RWPE1 (cell line): ENCODE measurements around the gene CCT7.

Source experiments
- CTCF ChIA-PET: fragments of 350-600 bp; sonication (Branson Sonifier 250); formaldehyde crosslinking; extraction: SDS; loops from one replicate; lab custom pipeline; 2021; lab: Yijun Ruan, JAX
- POLR2A ChIA-PET: fragments of 400-600 bp; formaldehyde crosslinking; extraction: SDS; loops from one replicate; lab custom pipeline; 2020; ENCODE audit warnings: antibody characterized with exemption; ENCODE audit not compliant: low non-redundant PET; lab: Yijun Ruan, JAX
- DNase-seq: peaks from one replicate; pipeline ENCODE4 v3.0.0; 2012; ENCODE audit warnings: low spot score
- H3K27ac ChIP-seq: fragments of 450-650 bp; 2 replicates; pipeline ENCODE4 v1.5.1; 2017
- CTCF ChIP-seq: fragments of 450-650 bp; conservative IDR thresholded peaks from 2 replicates; pipeline ENCODE4 v1.5.1; 2017; ENCODE audit warnings: low read depth, mild to moderate bottlenecking

The CCT7 gene

GRCh38 chr2:73283545-73284295 is 49.6 kb downstream of the CCT7 start:
- no peak for DNase-seq
- ChIA-PET CTCF (no interaction called here), POLR2A (no interaction called here)
- H3K27ac ChIP-seq: no peak overlapping the region
- no peak for TF ChIP-seq CTCF

GRCh38 chr2:73284296-73285158 is 50.4 kb downstream of the CCT7 start, which contains the start of gene FBXO41:
FBXO41 (minus strand) TSS chr2:73284478; CDS start chr2:73269630, 14,848 bp downstream.
- no peak within 1 kb of the TSS for H3K27ac ChIP-seq
- ChIA-PET CTCF (no interaction called here), POLR2A (interaction anchor here (0.6 kb wide), 1 partner anchor 17 kb away, joined by 4 read pairs; no protein-coding TSS in a partner anchor)
- no peak for TF ChIP-seq CTCF
- no peak for DNase-seq

GRCh38 chr2:73285159-73285739 is 51.1 kb downstream of the CCT7 start:
- CTCF ChIA-PET: no interaction called here
- DNase-seq: no peak
- no peak overlapping the region for H3K27ac ChIP-seq
- TF ChIP-seq CTCF: no peak
- POLR2A ChIA-PET: interaction anchor here (0.6 kb wide), 1 partner anchor 17 kb away, joined by 4 read pairs; no protein-coding TSS in a partner anchor

GRCh38 chr2:73286134-73286655 is 52.1 kb downstream of the CCT7 start:
- H3K27ac ChIP-seq: no peak overlapping the region
- no peak for TF ChIP-seq CTCF
- POLR2A ChIA-PET: no interaction called here
- DNase-seq: no peak
- CTCF ChIA-PET: no interaction called here

- ChIA-PET CTCF (interaction anchor here (1.4 kb wide), 1 partner anchor 21 kb away, joined by 5 read pairs; no protein-coding TSS in a partner anchor), POLR2A (no interaction called here)
- DNase-seq: no peak
- TF ChIP-seq CTCF: no peak
- H3K27ac ChIP-seq: no peak overlapping the region
Observed at GRCh38 chr2:73289304-73289703, 55.2 kb downstream of the CCT7 start.
